ENCODE data around the gene HMGN5.

The HMGN5 gene, protein sequence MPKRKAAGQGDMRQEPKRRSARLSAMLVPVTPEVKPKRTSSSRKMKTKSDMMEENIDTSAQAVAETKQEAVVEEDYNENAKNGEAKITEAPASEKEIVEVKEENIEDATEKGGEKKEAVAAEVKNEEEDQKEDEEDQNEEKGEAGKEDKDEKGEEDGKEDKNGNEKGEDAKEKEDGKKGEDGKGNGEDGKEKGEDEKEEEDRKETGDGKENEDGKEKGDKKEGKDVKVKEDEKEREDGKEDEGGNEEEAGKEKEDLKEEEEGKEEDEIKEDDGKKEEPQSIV

GRCh38 chrX:81201671-81202455, at the start of gene HMGN5, which contains the start of gene SH3BGRL:
Gene HMGN5 (minus strand): TSS chrX:81201913. CDS start chrX:81121549, 80,364 bp downstream.
Gene SH3BGRL (plus strand): TSS chrX:81202102. CDS start chrX:81202201, 99 bp downstream.
- peak; percentile 52 for DNase-seq (ENCODE audit: low spot score)

- no peak for DNase-seq (ENCODE audit: low spot score)
Observed at GRCh38 chrX:81241753-81242152, 40.0 kb upstream of the HMGN5 start.

GRCh38 chrX:81240701-81241331, 39.1 kb upstream of the HMGN5 start:
- no peak for DNase-seq (ENCODE audit: low spot score)

DNA sequence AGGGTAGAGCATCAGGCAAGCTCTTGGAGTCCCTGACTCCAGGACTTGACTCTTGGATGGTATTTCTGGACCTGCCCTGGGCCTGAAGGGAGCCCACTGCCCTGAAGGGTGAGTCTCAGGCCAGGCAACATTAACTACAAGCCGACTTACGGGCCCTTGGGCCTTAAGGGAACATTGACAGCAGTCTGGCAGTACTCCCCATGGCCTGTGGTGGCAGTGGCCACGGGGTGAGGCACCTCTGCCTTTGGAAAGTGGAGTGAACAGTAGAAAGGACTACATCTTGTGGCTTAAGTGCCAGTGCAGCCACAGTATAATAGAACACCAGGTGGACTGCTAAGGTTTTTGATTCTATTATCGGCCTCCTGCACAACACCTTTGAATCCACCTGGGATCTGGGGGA, 36.5 kb upstream of the HMGN5 start:
- DNase-seq (ENCODE audit: low spot score), result no peak

DNA sequence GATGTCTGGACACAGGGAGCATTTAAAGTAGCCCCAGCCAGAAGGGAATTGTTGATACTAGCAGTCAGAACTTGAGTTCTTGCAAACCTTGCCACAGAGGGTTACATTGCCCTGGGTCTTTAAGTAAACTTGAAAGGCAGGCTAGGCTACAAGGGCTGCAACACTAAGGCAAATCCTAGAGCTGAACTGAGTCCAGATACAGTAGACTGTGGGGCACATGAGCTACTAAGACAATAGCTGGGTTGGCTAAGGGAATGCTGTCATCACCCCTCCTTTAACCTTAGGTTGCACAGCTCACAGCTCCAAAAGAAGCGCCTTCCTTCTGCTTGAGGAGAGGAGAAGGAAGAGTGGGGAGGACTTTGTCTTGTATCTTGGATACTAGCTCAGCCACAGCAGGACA, 35.8 kb upstream of the HMGN5 start:
- DNase-seq (ENCODE audit: low spot score), result no peak

DNA sequence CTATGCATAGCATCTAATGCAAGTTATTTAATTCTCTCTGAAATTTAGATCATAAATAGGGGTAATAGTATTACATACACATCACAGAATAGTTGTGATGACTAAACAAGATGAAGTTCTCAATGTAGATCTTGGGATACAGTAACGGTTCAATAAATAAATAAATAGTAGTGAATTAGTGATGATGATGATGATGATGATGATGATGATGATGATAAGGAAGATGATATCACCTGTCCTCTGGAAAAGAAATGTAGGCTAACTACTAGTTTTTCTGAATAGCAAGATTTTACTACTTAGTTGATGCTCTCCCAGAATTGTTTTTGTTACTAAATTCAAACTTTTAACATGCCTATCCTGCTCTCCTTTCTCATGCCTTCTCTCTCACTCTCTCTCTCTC, 30.5 kb upstream of the HMGN5 start:
- no peak for DNase-seq (ENCODE audit: low spot score)

GRCh38 chrX:81231476-81231875, 29.8 kb upstream of the HMGN5 start:
- DNase-seq (ENCODE audit: low spot score), result no peak

DNA sequence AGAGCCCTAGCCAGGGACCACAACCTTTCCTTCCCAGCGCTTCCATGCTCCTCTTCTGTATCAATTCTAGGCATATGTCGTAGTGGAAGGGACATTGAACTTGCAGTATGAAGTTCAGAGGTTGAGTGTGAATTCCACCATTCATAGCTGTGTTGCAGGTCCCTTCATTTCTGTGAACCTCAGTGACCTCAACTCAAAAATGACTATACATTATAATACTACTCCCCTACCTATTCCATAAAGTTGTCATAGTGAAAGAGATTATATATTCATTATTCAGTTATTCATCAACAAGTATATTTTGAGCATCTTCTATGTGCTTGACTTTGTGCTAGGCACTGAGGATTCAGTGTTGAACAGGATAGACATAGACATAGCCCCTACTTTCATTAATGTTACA, 28.2 kb upstream of the HMGN5 start:
- no peak for DNase-seq (ENCODE audit: low spot score)

DNA sequence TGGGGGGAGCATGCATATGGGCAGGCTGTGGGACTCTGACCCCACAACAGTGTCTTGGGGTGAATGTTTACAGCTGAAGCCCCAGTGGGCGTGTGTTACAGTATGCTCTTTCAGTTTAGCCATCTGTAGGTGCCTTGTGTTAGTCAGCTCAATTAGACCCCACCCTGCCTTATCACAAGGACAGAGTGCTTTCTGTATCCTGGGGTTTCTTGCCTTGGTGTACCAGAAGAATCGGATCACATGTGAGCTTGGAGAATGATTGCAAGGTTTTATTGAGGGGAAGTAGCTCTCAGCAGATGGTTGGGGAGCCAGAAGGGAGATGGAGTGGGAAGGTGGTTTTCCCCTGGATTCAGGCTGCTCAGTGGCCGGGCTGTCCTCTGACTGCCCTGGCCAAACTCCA, 27.5 kb upstream of the HMGN5 start:
- no peak for DNase-seq (ENCODE audit: low spot score)

DNA sequence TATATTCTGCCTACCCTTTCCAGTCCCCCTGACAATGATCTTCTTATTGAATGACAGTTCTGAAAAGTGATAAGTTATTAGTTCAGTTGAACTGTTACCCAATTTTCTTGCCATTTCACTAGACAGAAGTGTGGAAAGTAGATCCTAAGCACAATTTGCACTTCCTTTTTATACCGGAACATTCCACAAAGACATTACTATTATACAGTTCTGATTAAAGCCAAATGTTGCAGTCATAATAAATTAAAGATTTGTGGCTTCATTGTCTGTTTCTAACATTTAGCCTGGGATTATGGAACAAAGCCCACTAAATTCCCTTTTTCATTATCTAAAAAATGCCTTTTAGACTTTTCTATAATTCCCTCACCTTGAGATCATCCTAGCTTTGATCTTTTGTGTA, 14.0 kb upstream of the HMGN5 start:
- no peak for DNase-seq (ENCODE audit: low spot score)

GRCh38 chrX:81208916-81209315, 7.2 kb upstream of the HMGN5 start:
- no peak for DNase-seq (ENCODE audit: low spot score)

GRCh38 chrX:81206476-81206875, 4.8 kb upstream of the HMGN5 start:
- no peak for DNase-seq (ENCODE audit: low spot score)

DNA sequence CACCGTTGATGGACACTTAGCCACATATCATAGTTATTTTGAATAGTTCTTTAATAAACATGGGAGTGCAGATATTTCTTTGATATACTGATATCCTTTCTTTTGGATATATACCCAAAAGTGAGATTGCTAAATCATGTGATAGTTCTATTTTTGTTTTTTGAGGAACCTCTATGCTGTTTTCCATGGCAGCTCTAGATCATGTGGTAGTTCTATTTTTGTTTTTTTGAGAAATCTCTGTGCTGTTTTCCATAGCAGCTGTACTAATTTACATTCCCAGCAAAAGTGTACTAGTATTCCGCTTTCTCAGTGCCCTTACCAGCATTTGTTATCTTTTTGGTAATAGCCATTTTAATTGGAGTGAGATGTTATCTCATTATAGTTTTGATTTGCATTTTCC, 3.8 kb upstream of the HMGN5 start:
- DNase-seq (ENCODE audit: low spot score), result no peak

- DNase-seq (ENCODE audit: low spot score), result peak; percentile 1
Observed at GRCh38 chrX:81202943-81203342, 1.2 kb upstream of the HMGN5 start.

DNA sequence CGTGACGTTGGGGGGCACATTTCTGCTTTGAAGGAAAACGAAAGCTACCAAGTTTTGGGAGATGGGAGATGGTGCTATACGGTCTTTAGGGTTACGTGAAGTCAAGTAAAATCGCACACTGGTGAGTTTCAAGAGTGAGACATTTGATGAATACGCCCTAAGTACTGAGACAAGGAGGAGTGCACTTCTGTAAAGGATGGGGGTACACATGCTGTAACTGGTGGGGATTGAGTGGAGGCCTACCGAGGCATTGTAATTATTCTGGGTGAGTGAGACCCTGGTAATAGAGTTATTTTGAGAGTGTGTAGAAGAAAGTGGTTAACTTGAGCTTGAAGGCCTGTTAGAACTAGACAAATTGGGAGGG, 725 bp upstream of the HMGN5 start:
- DNase-seq (ENCODE audit: low spot score), result peak; percentile 1

GRCh38 chrX:81201071-81201470, 642 bp downstream of the HMGN5 start:
- DNase-seq (ENCODE audit: low spot score), result no peak

DNA sequence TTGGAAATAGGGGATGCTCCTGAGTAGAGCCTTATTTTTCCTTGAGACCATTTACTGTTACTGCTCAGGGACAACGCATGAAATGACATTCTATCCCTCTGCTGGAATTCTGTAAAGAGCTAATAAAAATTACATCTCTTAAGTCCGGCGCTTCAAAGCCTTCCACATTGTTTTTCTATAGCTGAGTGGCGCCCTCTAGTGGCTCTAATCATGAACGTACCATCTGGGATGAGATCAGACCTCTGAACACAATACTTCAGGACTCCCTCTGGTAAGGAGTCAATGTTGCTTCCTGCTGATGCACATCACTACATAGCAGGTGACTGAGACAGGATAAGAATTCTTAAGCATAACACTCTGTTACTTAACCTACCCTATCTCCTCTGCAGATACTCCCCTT, 6.0 kb downstream of the HMGN5 start:
- peak; percentile 31 for DNase-seq (ENCODE audit: low spot score)

DNA sequence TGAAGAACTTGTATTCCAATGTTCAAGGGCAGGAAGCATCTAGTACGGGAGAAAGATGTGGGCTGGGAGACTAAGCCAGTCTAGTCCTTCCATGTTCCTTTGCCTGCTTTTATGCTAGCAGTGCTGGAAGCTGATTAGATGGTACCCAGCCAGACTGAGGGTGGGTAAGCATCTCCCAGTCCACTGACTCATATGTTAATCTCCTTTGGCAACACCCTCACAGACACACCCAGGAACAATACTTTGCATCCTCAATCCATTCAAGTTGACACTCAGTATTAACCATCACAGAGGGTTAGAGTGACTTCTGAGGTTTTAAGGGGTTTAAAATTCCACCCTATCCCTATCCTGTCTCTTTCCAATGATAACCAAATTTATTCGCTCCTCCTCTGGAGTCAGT, 6.5 kb downstream of the HMGN5 start:
- no peak for DNase-seq (ENCODE audit: low spot score)

DNA sequence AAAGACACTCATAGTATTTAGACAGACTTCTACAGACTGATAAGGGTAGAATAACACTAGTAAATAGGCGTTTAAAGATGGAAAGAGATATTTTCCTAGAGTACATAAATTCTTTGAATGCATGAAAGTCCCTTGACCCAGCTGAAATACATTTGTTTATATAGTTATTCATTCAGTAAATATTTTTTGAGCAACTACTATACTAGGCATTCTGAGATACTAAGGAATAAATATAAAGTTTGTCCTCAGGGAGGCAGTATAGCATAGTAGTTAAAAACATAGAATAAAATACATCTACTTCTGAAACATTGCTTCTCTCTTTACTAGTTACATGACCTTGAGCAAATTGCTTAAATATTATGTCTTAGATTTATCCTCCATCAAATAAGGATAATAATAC, 27.4 kb downstream of the HMGN5 start:
- DNase-seq (ENCODE audit: low spot score), result no peak

- no peak for DNase-seq (ENCODE audit: low spot score)
Observed at GRCh38 chrX:81168391-81168790, 33.3 kb downstream of the HMGN5 start.

DNA sequence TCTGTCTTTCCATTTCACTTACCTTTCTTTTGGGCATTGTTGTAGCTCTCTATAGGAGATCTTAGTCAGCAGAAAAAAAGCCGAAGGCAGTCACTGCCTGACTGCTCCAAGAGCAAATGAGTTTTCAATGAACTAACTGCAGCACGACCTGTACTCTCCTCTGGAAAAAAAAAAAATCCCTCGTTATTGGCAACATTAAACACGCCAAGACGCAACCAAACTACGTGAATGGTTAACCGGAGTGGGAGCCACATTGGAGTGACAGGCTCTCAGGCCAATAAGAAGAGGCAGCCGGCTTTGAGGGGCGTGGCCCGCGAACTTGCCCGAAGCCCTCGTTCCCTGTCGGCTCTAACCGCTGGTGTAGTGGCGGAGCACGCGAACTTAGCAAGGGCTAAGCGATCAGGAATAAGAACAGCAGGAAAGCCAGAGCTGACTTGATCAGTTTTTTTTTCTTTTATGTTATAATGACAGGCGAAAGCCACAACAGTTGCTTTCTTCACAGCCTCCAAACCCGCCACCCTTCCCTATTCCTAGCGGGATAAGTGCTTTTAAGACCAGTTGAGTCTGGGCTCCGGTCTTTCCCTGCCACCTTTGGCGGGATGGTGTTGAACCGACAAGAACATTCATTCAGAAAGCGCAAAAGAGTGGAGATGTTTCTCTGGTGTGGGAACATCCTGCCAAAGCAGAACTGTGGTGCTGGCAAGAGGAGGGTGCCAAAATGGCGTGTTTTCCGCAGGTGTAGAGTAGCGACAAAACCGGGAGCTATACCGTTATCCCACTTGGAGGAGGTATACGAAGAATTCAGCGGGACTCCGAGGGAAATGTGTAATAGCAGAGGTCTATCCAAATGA, 80.0 kb downstream of the HMGN5 start:
- peak; percentile 85 for DNase-seq (ENCODE audit: low spot score)

DNA sequence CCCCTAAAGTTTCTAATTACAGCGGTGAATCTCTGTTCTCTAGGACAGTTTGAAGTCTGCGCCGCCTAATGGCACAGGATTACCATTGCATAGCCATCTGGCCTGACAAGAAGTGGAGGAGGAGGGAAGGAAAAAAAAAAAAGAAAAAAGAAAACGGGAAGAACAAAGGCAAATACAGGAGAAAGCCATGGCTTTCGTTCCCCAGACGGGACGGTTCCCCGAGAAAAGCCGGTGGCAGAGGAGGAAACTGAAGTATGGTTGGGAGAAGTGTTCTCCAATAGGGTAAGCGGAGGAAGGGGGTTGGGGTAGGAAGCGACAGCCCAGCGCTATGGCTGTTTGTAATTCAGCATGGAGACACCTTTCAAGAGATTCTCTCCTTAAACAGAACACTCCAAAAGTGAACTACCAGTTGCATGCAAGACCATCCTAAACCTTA, 80.8 kb downstream of the HMGN5 start:
- peak; percentile 3 for DNase-seq (ENCODE audit: low spot score)

Measured in germinal center (tissue), 1 donor.